Endothelial cell of umbilical vein (primary cell): ENCODE data around the gene STX4.
A peak's percentile ranks its signal among the peaks of the same experiment; 100 is the strongest.

ENCODE experiments used
- EZH2 ChIP-seq: IDR thresholded peaks from 2 replicates; pipeline ENCODE4 v1.6.1; 2012; ENCODE audit warnings: borderline replicate concordance, low read depth, mild to moderate bottlenecking, moderate library complexity, low read length, inconsistent platforms; ENCODE audit not compliant: severe bottlenecking
- FOS ChIP-seq: IDR thresholded peaks from 2 replicates; pipeline ENCODE4 v1.6.1; 2011; ENCODE audit warnings: mild to moderate bottlenecking, low read length, moderate library complexity, borderline replicate concordance; ENCODE audit not compliant: insufficient read depth
- JUN ChIP-seq: IDR thresholded peaks from 2 replicates; pipeline ENCODE4 v1.6.1; 2011; ENCODE audit warnings: borderline replicate concordance, low read depth; ENCODE audit not compliant: insufficient read length, insufficient read depth
- MYC ChIP-seq: IDR thresholded peaks from one replicate; pipeline ENCODE4 v1.6.1; 2011; ENCODE audit warnings: mild to moderate bottlenecking, low read depth, low read length
- POLR2A ChIP-seq: IDR thresholded peaks from 2 replicates; pipeline ENCODE4 v1.6.1; 2012; ENCODE audit warnings: low read depth, mild to moderate bottlenecking, control low read depth, low read length
- POLR2AphosphoS5 ChIP-seq: IDR thresholded peaks from 2 replicates; pipeline ENCODE4 v1.6.1; 2012; ENCODE audit warnings: low read depth, mild to moderate bottlenecking, control low read depth, low read length, moderate library complexity; ENCODE audit not compliant: insufficient read depth
- TF ChIP-seq, protein P1 (sequence below), 2 donors: IDR thresholded peaks; 1 replicate in 1 of 2; 2 replicates in 1 of 2; pipeline ENCODE4 v1.5.1; 2011; ENCODE audit warnings: low read length in 2 of 2, mild to moderate bottlenecking in 2 of 2, moderate library complexity in 2 of 2, control low read depth in 1 of 2, inconsistent platforms in 1 of 2, low read depth in 1 of 2; ENCODE audit not compliant: insufficient read depth in 1 of 2; ENCODE audit errors: extremely low read depth in 1 of 2
- TF ChIP-seq, protein P2 (sequence below): IDR thresholded peaks from 2 replicates; pipeline ENCODE4 v1.6.1; 2011; ENCODE audit not compliant: insufficient read depth, insufficient read length

DNA sequence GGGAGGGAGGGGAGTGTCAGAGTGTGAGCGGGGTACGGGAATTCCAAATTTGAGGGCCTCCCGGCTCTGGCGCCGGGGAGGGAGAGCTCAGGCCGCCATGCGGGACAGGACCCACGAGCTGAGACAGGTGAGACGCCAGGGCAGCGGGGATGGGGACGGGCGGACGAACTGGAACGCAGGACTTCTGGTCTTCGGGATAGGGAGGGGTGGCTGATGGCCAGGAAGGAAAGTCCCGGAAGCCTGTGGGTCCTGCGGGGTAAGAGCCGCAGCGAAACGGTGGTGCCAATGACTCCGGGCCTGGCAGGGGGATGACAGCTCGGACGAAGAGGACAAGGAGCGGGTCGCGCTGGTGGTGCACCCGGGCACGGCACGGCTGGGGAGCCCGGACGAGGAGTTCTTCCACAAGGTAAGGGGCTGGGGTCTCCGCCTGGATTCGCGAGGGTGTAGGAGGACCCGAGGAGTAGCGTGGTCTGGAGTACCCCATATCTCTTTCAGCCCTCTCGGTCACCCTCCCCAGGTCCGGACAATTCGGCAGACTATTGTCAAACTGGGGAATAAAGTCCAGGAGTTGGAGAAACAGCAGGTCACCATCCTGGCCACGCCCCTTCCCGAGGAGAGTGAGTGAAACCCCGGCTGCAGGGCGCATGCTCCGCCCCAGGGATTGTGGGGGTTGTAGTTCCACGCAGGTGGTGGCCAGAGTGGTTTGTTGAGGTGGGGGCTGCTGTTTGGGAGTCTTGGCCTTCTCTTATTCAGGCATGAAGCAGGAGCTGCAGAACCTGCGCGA lies 543 bp downstream of the STX4 start:
- TF ChIP-seq, protein P1, sequence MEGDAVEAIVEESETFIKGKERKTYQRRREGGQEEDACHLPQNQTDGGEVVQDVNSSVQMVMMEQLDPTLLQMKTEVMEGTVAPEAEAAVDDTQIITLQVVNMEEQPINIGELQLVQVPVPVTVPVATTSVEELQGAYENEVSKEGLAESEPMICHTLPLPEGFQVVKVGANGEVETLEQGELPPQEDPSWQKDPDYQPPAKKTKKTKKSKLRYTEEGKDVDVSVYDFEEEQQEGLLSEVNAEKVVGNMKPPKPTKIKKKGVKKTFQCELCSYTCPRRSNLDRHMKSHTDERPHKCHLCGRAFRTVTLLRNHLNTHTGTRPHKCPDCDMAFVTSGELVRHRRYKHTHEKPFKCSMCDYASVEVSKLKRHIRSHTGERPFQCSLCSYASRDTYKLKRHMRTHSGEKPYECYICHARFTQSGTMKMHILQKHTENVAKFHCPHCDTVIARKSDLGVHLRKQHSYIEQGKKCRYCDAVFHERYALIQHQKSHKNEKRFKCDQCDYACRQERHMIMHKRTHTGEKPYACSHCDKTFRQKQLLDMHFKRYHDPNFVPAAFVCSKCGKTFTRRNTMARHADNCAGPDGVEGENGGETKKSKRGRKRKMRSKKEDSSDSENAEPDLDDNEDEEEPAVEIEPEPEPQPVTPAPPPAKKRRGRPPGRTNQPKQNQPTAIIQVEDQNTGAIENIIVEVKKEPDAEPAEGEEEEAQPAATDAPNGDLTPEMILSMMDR (IDR thresholded peaks at IDR 0.05; ENCODE audit: extremely low read depth in 1 of 2, insufficient read depth in 1 of 2, low read depth in 1 of 2, low read length in 2 of 2), result no peak
- TF ChIP-seq POLR2A, result peak; percentile 59
- TF ChIP-seq POLR2AphosphoS5, result peak; percentile 16
- no peak for TF ChIP-seq EZH2
- TF ChIP-seq, protein P2, sequence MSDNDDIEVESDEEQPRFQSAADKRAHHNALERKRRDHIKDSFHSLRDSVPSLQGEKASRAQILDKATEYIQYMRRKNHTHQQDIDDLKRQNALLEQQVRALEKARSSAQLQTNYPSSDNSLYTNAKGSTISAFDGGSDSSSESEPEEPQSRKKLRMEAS, result peak; percentile 22
- no peak for TF ChIP-seq FOS
- TF ChIP-seq MYC, result no peak
- TF ChIP-seq JUN, result no peak
